ENCODE data around the gene UBE2M.

GRCh38 chr19:58585442-58586132 is 27.2 kb upstream of the UBE2M start:
- TF ChIP-seq, protein P1, sequence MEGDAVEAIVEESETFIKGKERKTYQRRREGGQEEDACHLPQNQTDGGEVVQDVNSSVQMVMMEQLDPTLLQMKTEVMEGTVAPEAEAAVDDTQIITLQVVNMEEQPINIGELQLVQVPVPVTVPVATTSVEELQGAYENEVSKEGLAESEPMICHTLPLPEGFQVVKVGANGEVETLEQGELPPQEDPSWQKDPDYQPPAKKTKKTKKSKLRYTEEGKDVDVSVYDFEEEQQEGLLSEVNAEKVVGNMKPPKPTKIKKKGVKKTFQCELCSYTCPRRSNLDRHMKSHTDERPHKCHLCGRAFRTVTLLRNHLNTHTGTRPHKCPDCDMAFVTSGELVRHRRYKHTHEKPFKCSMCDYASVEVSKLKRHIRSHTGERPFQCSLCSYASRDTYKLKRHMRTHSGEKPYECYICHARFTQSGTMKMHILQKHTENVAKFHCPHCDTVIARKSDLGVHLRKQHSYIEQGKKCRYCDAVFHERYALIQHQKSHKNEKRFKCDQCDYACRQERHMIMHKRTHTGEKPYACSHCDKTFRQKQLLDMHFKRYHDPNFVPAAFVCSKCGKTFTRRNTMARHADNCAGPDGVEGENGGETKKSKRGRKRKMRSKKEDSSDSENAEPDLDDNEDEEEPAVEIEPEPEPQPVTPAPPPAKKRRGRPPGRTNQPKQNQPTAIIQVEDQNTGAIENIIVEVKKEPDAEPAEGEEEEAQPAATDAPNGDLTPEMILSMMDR (IDR thresholded peaks at IDR 0.05), result no peak
- TF ChIP-seq FOXM1 (IDR thresholded peaks at IDR 0.05; ENCODE audit: low read depth), result no peak
- TF ChIP-seq JUND (IDR thresholded peaks at IDR 0.05), result no peak
- no peak for TF ChIP-seq SIN3A (IDR thresholded peaks at IDR 0.05; ENCODE audit: borderline replicate concordance, low read depth, low read length)
- TF ChIP-seq RAD21 (IDR thresholded peaks at IDR 0.05; ENCODE audit: low read length), result no peak
- TF ChIP-seq GABPA (IDR thresholded peaks at IDR 0.05; ENCODE audit: low read depth), result no peak
- no peak for TF ChIP-seq POLR2AphosphoS5 (IDR thresholded peaks at IDR 0.05; ENCODE audit: low read depth, low read length)
- TF ChIP-seq REST (IDR thresholded peaks at IDR 0.05; ENCODE audit: low read depth, low read length), result no peak
- no peak for TF ChIP-seq EP300 (IDR thresholded peaks at IDR 0.05; ENCODE audit: borderline replicate concordance in 1 of 2, low read depth in 1 of 2, low read length in 1 of 2)
